ENCODE results near the gene ZBTB1.
"Not testable (repeated sequence)": the region's sequence is repeated elsewhere in the genome, so short reads cannot be mapped to it uniquely, and the experiment has no call there.

ZBTB1 gene

GRCh38 chr14:64536488-64537245 lies 32.1 kb downstream of the ZBTB1 start:
- DNase-seq, result no peak

GRCh38 chr14:64540208-64541202 lies 35.9 kb downstream of the ZBTB1 start, which contains the start of gene HSPA2:
HSPA2 (plus strand) TSS chr14:64540741; CDS start chr14:64540850, 109 bp downstream.
- DNase-seq, result peak; percentile 97

- peak; percentile 12 for DNase-seq
Observed at GRCh38 chr14:64541261-64541971, 36.8 kb downstream of the ZBTB1 start.

- DNase-seq, result no peak
Observed at GRCh38 chr14:64541972-64542835, 37.6 kb downstream of the ZBTB1 start.

- no peak for DNase-seq
Observed at GRCh38 chr14:64542836-64543201, 38.2 kb downstream of the ZBTB1 start.

- DNase-seq, result no peak
Observed at GRCh38 chr14:64544607-64545312, 40.2 kb downstream of the ZBTB1 start.

- DNase-seq, result no peak
Observed at GRCh38 chr14:64549016-64549415, 44.4 kb downstream of the ZBTB1 start.

GRCh38 chr14:64549791-64550620 lies 45.4 kb downstream of the ZBTB1 start, which contains the start of gene PPP1R36:
PPP1R36 (plus strand) TSS chr14:64549961; CDS start chr14:64549998, 37 bp downstream.
- DNase-seq, result peak; percentile 59

GRCh38 chr14:64550621-64551333 lies 46.2 kb downstream of the ZBTB1 start:
- peak; percentile 20 for DNase-seq

- DNase-seq, result no peak
Observed at GRCh38 chr14:64554556-64554955, 50.0 kb downstream of the ZBTB1 start.

- DNase-seq, result no peak
Observed at GRCh38 chr14:64556526-64556925, 52.0 kb downstream of the ZBTB1 start.

- DNase-seq, result not testable (repeated sequence)
Observed at GRCh38 chr14:64558216-64558615, 53.6 kb downstream of the ZBTB1 start.

GRCh38 chr14:64561631-64562030 lies 57.1 kb downstream of the ZBTB1 start:
- DNase-seq, result no peak

- no peak for DNase-seq
Observed at GRCh38 chr14:64562436-64562835, 57.9 kb downstream of the ZBTB1 start.

GRCh38 chr14:64563696-64564095 lies 59.1 kb downstream of the ZBTB1 start:
- DNase-seq, result no peak

- no peak for DNase-seq
Observed at GRCh38 chr14:64566651-64567122, 62.1 kb downstream of the ZBTB1 start.

- DNase-seq, result no peak
Observed at GRCh38 chr14:64569138-64569631, 64.6 kb downstream of the ZBTB1 start.

- not testable (repeated sequence) for DNase-seq
Observed at GRCh38 chr14:64569646-64570045, 65.1 kb downstream of the ZBTB1 start.
